T-helper 9 cell (primary cell): Measurements from ENCODE around the gene TSHZ1.

Experiments used
- DNase-seq: peaks from one replicate; pipeline ENCODE4 v3.0.0-alpha.2; 2020
- total RNA-seq, 2 donors: gene quantifications; one replicate each; lab custom pipeline; 2026; lab: John Stamatoyannopoulos, UW

TSHZ1 gene, protein sequence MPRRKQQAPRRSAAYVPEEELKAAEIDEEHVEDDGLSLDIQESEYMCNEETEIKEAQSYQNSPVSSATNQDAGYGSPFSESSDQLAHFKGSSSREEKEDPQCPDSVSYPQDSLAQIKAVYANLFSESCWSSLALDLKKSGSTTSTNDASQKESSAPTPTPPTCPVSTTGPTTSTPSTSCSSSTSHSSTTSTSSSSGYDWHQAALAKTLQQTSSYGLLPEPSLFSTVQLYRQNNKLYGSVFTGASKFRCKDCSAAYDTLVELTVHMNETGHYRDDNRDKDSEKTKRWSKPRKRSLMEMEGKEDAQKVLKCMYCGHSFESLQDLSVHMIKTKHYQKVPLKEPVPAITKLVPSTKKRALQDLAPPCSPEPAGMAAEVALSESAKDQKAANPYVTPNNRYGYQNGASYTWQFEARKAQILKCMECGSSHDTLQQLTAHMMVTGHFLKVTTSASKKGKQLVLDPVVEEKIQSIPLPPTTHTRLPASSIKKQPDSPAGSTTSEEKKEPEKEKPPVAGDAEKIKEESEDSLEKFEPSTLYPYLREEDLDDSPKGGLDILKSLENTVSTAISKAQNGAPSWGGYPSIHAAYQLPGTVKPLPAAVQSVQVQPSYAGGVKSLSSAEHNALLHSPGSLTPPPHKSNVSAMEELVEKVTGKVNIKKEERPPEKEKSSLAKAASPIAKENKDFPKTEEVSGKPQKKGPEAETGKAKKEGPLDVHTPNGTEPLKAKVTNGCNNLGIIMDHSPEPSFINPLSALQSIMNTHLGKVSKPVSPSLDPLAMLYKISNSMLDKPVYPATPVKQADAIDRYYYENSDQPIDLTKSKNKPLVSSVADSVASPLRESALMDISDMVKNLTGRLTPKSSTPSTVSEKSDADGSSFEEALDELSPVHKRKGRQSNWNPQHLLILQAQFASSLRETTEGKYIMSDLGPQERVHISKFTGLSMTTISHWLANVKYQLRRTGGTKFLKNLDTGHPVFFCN (N-terminal part only)
- total RNA-seq = 44.2 to 48.3 reads per million in 2 donors

DNA sequence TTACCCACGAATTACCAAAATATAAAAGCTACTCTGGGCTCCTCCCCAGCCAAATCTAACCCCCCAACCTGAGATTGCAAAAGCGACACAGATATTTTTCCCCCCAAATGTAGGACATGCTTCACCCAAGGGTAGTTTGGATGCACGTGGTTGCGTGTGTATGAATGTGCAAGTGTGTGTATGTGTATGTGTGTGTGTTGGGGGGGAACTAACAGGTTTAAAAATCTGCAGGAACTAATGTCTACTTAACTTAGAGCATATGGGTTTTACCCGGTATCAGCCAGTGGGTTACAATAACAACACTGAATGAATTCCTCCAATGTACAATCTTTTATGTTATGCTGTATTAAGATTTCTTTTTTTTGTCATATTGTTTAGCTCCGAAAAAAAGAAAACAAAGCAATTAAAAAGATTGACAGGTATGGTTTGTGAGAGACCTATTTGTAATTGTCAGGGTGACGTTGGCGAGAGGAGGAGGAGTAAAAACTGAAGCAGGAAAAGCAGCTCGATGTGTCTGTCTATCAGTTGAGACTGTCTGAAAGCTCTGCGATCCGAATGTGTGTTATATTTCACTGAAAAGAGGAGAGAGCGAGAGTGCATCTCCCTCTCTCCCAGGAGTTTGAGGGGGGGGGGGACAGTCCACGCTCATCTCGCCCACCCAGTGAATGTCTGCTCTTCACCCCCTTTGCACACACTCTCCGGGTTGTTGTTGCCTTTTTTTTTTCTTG is at the start of gene TSHZ1:
Gene TSHZ1 (plus strand): TSS at position 524 of the 728 bp plus-strand sequence. CDS start 1,080 bp downstream, outside the sequence.
- peak; percentile 32 for DNase-seq

DNA sequence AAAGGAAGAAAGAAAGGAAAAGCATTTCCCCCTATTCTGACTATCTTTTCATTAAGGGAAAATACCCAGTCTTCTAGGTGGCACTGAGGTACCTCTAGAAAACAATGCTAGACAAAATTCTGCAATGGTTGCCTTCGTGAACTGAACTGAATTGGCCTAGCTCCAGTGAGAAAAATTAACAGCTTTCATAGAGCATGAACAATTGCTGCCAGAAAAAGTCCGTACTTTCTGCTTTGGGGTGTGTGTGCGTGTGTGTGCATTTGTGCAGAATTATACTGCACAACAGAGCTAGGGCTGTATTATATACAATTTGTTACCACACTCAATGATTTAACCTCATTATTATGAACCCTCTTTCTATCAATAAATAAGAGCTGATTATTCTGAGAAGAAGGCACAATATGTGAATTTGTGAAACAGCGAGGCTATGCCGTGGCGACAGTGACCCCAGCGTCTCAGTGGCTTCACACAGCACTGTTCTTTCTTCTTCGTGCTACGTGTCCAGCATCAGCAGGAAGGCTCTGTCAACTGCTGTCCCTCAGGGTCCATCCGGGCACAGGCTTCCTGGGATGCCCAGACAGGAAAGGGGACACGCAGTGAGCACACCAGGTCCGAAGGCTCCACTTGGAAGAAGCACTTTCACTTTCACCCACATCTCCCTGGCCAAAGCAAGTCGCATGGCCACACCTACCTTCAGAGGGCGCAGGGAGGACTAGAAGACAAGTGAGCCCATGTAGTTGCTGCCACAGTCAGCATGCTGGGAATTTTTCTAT is 49.2 kb upstream of the TSHZ1 start:
- no peak for DNase-seq

DNA sequence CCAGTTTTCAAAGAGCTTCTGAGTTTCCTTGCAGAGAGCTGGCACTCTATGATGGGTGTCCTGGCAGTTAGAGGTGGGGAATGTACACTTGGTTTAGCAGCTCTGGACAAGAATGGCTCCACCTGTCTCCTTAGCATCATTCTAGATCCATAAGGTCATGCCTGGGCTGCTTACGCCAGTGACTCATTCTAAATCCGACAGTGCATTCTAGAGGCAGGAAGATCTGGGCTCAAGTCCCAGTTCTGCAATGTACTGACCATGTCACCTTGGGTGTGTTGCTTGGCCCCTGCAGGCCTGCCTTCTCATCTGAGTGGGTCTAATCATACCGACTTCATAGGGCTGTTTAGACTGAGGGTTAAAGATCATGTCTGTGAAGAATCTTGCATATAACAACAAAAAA is 48.1 kb upstream of the TSHZ1 start:
- DNase-seq = no peak

- DNase-seq = no peak
Observed at GRCh38 chr18:75162978-75163377, 47.6 kb upstream of the TSHZ1 start.

DNA sequence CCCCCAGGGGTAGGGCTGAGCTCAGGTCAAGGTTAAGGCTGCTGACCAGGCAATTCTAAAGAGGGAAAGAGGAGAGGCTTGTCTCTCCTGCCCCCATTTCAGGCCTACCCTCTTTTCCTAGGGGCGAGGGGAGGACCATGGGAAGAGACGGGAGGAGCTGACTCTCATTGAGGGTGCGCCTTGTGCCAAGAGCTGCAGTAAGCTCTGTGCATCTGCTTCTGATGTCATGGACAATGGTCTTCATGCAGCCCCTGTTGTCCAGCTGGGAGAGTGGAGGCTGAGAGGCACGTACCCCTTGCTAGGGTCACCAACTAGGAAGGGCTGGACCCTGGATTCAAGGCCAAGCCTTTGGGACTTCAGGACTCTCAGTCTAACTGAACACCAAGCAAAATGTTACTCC is 46.9 kb upstream of the TSHZ1 start:
- DNase-seq = no peak

DNA sequence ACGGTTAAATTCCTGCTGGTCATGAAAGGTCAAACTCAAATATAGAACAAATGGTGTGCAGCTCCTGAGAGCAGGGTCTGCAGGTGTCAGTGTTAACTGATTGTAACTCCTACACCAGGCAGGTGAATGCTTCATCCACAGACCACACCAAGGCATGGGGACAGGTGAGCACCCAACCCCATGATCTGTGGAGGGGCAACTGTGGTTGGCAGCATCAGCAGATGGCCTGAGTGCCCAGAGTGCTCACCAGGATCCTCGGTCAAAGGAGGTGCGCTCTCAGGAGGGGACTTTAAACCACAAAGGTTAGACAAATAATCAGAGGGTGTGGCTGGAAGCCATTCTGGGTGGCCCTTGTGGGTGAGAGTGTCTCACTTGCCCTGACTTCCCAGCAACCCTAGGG is 46.1 kb upstream of the TSHZ1 start:
- DNase-seq = no peak

- no peak for DNase-seq
Observed at GRCh38 chr18:75165926-75166325, 44.7 kb upstream of the TSHZ1 start.

DNA sequence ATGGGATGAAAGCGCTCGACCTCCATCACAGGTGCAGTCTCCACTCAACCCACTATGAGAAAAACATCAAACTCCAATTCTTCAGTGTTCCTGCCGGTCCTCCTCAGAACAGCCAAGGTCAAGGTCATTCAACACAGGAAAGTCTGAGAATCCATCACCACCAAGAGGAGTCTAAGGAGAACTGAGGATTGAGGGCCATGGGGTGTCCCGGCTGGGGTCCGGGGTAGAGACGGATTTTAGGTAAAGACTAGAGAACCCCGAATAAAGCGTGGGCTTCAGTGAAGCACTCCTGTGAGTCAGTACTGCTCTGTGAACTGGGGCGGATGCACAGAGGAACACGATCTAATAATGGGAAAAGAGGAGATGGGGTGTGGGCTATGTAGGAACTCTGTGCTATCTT is 43.5 kb upstream of the TSHZ1 start:
- no peak for DNase-seq

DNA sequence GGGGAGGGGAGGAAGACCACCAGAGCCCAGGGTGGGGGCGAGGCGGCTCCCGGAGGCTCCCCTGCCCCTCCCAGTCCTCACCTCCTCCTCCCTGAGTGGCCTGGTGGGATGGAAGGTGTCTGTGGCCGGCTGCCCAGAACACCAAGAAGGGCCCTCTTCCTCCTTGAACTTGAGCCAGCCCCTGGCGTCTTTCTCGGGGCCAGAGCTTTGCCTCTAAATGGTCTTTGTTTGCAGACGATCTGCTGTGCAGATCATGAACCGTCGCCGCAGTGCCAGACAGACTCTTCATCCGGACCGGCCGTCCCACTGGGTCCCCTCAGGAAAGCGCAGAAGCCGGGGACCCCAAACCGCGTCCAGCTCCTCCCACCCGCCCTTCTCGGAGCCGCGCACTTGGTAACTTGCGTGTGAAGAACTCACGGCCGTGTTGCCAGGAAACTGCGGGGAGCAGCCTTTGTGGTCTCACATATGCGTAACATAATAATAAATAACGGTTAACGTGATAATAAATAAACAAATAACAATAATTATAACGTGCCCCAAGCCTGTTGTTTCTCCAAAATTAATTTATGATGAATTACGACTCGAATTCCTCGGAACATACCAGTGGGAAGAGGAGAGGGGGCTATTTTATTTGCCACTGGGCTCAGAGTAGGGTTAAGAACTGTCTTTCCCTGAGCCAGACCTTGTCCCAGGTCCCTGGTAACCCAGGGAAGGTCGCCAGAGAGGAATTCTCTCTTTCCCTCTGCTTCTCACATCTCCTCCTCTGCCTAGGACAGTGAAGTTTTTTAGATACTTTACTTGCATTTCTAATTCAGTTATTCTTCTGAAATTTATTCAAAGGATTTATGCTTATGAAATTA is 42.6 kb upstream of the TSHZ1 start:
- DNase-seq = no peak

DNA sequence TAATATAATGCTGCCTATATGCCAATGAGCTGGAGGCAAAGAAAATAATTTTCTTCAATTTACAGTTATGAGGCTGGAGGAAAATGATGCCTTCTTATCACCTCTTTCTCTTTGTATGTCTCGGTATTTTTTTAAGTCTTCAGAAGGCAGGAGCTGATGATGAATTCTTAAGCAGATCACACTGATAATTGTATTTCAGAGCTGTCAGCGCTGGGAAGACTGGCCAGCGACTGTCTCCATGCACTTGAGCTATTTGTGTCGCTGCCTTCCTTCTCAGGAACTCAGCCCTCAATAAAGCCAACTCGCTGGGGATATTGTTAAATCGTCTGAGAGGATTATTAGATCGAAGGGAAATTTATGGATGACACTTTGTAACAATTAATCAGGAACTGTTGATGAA is 42.0 kb upstream of the TSHZ1 start:
- no peak for DNase-seq

DNA sequence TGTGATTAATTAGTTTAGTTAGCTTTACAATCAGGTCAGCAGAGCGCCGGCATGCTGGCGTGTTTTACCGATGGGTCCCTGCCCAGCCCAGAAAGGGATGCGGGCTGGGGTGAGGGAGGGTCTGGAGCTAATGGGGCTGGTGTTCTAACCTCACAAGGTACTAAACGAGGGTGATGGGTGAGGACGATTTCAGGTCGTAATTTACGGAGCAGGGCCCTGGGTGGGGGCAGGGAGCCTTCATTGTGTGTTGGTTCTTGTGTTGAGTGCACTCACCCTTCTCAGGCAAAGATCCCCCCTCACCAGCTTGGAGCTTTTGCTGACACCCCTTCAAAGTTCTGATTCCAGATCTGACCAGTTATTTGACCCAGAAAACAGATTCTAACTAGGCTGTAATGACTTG is 41.2 kb upstream of the TSHZ1 start:
- no peak for DNase-seq

- no peak for DNase-seq
Observed at GRCh38 chr18:75170022-75170789, 40.4 kb upstream of the TSHZ1 start.

DNA sequence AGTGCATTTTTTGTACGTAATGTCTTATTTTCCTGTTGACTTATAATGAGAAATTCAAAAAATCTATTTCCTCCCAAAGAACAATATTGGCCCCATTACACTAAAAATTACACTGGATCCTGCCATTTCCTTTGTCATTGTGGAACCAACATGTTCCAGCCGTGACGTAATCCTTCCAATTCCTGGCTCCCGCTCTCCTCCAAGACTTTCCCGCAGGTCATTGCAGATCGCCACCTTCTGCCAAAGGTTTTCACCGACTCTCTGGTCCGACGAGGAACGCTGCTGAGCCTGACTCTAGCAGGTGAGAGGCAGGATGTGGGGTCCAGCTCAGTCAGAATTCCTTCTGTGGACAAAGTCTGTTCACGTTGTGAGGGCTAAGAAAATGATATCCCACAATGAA is 39.7 kb upstream of the TSHZ1 start:
- DNase-seq = no peak

GRCh38 chr18:75172299-75173124 is 38.1 kb upstream of the TSHZ1 start:
- no peak for DNase-seq

DNA sequence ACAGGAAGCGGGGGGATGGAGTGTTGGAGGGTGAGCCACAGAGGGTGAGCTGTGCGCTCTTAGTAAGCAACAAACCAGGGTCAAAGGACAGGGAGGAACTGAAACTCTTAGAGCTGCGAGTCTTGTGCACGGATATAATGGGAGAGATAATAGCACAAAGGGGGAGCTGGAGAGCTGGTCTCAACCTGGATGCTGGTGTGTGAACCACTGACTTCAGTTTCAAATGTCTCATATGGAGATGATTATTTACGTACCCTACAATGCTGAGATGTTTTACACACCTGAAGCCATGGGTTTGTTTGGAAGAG is 37.5 kb upstream of the TSHZ1 start:
- DNase-seq = no peak

GRCh38 chr18:75173738-75174137 is 36.9 kb upstream of the TSHZ1 start:
- DNase-seq = no peak

DNA sequence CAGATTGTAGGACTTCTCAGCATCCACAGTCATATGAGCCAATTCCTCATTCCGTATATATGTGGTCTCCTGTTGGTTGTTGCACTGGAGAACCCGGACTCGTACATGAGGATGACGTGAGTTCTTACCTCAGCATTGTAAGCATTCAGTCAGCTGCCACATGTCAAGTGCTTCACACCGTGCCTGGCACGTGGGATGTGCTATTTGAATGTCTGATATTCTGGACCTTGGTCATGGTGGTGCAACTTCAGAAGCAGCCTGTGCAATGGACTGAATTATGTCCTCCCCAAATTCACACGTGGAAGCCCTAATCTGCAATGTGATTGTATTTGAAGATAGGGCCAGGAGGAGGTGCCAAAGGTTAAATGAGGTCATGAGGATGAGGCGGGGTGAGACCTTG is 33.7 kb upstream of the TSHZ1 start:
- DNase-seq = no peak

DNA sequence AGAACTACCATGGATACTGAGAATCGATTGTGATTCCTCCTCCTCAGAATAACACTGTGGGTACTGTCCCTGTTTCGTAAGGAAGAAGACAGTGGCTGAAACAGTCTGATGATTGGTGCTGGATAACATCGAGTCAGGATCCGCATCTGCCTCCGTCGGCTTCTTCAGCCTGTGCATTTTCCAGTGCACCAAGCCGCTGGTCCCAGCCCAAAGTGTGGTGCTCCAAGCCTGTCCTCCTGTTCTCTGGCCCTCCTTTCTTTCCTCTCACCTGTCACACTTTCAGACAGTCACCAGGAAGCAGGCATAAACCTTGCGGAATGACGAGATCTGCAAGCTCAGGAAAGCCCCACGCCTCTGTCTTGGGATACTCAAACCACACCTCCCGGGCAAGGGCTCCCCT is 32.2 kb upstream of the TSHZ1 start:
- DNase-seq = no peak

GRCh38 chr18:75179819-75180600 is 30.6 kb upstream of the TSHZ1 start:
- DNase-seq = no peak
